ENCODE data around the gene TXNIP.
A peak's percentile ranks its signal among the peaks of the same experiment; 100 is the strongest.

The TXNIP gene

GRCh38 chr1:145983960-145984830 is 12.2 kb downstream of the TXNIP start:
- peak; percentile 55 for DNase-seq

- DNase-seq, result no peak
These were observed 13.1 kb downstream of the TXNIP start for GRCh38 chr1:145983206-145983675.

GRCh38 chr1:145982010-145982723 is 14.2 kb downstream of the TXNIP start:
- no peak for DNase-seq

GRCh38 chr1:145980457-145980994 is 15.9 kb downstream of the TXNIP start:
- DNase-seq, result no peak

- peak; percentile 62 for DNase-seq
These were observed 16.5 kb downstream of the TXNIP start for GRCh38 chr1:145979746-145980456.

- DNase-seq, result peak; percentile 78
These were observed 17.3 kb downstream of the TXNIP start for GRCh38 chr1:145978854-145979745.

GRCh38 chr1:145978471-145978853 is 17.9 kb downstream of the TXNIP start:
- DNase-seq, result no peak

- peak; percentile 69 for DNase-seq
These were observed 18.6 kb downstream of the TXNIP start for GRCh38 chr1:145977486-145978470.

- DNase-seq, result no peak
These were observed 19.4 kb downstream of the TXNIP start for GRCh38 chr1:145977016-145977415.

- DNase-seq, result no peak
These were observed 21.2 kb downstream of the TXNIP start for GRCh38 chr1:145975216-145975615.

- DNase-seq, result no peak
These were observed 21.7 kb downstream of the TXNIP start for GRCh38 chr1:145974721-145975120.

- no peak for DNase-seq
These were observed 23.8 kb downstream of the TXNIP start for GRCh38 chr1:145972580-145972979.

- DNase-seq, result no peak
These were observed 29.1 kb downstream of the TXNIP start for GRCh38 chr1:145967288-145967687.

GRCh38 chr1:145965119-145965744 is 31.1 kb downstream of the TXNIP start:
- DNase-seq, result no peak

- DNase-seq, result peak; percentile 90
These were observed 31.9 kb downstream of the TXNIP start, which contains the start of the genes ANKRD34A and POLR3GL for GRCh38 chr1:145964328-145965118. ANKRD34A (minus strand) TSS chr1:145964575; CDS start chr1:145961759, 2,816 bp downstream. POLR3GL (plus strand) TSS chr1:145964690; CDS start chr1:145974866, 10,176 bp downstream.

GRCh38 chr1:145963265-145964019 is 32.9 kb downstream of the TXNIP start:
- DNase-seq, result no peak

- peak; percentile 17 for DNase-seq
These were observed 33.9 kb downstream of the TXNIP start for GRCh38 chr1:145962157-145963102.
